ENCODE results near the gene RNASEH2C.
"Not testable (repeated sequence)": the region's sequence is repeated elsewhere in the genome, so short reads cannot be mapped to it uniquely, and the experiment has no call there.

Gene RNASEH2C

DNA sequence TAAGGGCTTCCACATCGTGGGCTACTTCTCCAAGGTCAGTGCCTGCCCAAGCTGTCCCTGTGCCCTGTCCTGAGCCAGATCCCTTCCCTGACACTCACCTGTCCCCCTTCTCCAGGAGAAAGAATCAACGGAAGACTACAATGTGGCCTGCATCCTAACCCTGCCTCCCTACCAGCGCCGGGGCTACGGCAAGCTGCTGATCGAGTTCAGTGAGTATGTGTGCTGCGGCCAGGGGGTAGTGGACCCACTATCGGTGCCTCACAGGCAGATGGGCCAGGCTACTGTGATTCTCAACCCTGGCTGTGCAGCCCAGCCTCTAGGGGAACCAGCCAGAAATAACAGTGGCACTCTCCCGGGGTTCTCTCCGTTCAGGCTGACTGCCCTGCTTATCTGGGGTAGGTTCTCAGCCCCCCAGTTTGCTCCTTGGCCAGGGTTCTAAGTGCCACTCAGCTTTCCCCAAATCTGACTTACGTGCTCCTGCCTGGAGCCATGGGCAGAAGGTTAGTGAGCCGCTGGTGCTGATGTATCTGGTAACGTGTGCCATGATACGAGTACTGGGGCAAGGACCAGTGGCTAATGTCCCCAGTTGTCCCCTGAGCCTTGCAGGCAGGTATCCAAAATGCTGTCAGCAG is 3.7 kb downstream of the RNASEH2C start:
- no peak for DNase-seq

DNA sequence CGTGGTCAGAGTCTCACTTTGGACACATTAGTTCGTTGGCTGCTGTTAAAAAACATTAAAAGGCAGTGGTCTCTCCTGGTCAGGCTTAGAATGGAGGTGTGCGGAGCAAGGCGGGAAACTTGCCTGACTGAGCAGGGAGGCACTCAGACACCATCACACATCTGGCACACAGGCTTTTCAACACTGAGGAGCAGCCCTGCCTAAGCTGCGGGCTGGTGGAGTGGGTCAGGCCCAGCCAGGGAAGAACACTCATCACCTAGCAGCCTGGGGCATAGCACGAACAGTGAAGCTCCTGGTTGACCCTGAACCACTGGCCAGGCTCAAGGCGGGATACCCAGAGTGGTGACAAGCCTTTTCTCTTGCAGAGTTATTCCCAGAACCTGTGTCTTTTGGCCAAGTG is 4.3 kb downstream of the RNASEH2C start:
- DNase-seq: no peak

DNA sequence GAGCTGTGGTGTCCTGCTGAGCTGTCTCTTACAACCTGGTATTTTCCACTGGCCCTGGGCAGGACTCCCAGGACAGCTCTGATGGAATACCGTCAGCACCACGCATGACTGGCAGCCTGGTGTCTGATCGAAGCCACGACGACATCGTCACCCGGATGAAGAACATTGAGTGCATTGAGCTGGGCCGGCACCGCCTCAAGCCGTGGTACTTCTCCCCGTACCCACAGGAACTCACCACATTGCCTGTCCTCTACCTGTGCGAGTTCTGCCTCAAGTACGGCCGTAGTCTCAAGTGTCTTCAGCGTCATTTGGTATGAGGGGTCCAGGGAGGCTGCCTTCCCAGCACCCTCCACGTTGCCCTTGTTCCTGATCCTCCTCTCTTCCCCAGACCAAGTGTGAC is 6.2 kb downstream of the RNASEH2C start:
- no peak for DNase-seq

DNA sequence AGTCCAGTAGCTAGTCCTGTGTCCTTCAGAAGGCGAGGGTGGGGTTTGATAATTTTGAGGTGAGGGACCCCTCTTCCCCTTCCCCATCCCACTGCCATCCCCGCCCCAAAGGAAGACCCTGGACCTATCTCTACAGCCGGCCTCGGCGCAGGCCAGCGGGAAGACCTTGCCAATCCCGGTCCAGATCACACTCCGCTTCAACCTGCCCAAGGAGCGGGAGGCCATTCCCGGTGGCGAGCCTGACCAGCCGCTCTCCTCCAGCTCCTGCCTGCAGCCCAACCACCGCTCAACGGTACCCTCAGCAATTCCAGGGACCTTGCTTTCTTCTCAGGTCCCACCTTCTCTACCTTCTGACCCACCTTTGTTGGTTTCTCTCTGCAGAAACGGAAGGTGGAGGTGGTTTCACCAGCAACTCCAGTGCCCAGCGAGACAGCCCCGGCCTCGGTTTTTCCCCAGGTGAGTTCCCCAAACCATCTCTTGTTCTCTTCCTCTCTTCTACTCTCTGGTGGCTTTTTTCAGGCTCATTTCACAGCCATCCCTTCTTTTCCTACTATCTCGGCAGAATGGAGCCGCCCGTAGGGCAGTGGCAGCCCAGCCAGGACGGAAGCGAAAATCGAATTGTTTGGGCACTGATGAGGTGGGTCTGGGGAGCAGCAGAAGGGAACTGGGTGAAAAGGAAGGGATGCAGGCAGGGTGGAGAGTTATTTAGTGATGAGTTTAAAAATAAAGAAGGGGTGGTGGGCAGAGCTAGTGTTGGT is 7.2 kb downstream of the RNASEH2C start:
- DNase-seq: no peak

DNA sequence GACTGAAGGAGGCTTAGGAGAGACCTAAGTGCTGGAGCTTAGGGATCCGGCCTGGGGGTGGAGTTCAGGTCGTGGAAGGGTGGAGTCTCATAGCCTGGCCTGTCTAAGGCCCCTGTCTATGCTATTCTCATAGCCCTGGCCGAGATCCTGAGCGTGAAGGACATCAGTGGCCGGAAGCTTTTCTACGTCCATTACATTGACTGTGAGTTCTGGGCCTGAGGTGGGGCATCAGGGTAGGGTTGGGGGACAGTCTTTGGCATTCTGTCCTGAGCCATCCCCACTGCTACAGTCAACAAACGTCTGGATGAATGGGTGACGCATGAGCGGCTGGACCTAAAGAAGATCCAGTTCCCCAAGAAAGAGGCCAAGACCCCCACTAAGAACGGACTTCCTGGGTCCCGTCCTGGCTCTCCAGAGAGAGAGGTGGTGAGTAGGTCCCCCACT is 7.9 kb downstream of the RNASEH2C start:
- no peak for DNase-seq

DNA sequence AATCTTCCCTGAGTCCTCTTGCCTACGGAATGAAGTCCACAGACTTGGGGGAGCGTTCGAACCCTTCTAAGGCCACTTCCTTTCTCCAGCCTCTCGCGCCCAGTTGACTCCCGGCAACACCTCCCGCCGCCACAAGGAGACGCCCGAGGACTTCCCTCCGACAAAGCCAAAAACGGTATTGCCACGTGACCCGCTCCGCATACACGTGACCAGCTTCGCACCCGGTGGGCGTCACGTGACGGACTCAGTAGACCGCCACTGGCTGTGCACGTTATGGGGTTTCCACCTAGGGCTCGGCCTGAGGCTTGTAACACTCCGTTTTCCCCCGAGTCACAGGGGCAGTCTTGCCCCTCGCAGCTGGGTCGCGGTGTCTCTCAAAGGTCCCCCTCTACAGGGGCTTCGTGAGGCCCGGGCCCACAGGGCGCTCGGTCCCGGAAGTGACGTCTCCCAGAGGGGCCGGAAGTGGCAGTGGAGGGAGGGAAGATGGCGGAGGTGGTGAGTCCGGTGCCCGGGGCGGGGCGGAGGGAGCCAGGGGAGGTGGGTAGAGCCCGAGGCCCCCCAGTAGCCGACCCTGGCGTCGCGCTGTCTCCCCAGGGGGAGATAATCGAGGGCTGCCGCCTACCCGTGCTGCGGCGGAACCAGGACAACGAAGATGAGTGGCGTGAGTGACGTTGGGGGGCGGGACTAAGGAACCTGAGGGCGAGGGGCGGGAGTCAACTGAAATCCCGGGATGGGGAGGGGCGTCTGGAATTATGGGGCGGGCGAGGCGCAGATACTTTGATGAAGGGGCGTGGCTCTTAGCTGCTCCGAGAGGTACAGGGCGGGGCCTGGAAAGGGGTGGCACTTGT is 8.6 kb downstream of the RNASEH2C start, which contains the start of gene KAT5:
TSS of gene KAT5 (plus strand) at position 468 of the 848 bp plus-strand sequence. CDS start at position 484, 16 bp downstream.
- DNase-seq: peak; percentile 90 to 100

DNA sequence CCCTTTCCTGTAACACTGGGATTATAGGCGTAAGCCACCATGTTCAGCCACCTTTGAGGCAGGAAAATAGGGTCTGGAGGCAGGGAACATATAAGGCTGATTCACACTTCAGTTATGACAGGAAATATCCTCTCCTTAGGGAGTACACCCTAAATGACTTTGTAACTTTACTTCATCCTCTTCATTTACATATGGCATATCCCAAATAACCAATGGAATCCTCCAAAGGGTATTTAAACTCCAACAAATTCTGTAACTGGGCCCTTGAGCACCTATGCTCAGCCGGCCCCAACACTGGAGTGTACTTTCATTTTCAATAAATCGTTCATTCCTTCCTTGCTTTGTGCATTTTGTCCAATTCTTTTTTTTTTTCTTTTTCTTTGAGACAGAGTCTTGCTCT is 10.2 kb downstream of the RNASEH2C start:
- DNase-seq: no peak

DNA sequence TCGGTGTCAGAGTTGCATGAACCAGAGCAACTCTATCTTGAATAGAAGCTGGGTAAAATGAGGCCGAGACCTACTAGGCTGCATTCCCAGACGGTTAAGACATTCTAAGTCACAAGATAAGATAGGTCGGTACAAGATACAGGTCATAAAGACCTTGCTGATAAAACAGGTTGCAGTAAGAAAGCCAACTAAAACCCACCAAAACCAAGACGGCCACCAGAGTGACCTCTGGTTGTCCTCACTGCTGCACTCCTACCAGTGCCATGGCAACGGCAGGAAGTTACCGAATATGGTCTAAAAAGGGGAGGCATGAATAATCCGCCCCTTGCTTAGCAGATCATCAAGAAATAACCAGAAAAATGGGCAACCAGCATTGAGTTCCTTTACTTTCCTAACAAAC is 10.9 kb downstream of the RNASEH2C start:
- no peak for DNase-seq

DNA sequence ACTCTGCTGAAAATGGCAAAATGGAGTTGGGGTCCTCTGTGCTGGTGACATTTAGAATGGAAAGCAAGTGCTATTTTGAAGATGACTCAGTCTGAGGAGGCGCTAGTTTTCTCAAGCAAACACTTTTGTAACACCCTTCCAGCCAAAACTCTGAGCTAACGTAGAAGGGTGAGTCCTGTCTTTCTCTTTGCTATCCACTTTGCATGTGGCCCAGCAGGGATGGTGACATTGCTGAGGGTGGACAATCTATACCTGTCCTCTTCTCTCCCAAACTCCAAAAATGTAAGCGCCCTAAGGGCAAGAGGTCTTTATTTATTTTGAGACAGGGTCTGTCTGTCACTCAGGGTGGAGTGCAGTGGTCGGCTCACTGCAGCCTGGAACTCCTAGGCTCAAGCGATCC is 12.1 kb downstream of the RNASEH2C start:
- no peak for DNase-seq

DNA sequence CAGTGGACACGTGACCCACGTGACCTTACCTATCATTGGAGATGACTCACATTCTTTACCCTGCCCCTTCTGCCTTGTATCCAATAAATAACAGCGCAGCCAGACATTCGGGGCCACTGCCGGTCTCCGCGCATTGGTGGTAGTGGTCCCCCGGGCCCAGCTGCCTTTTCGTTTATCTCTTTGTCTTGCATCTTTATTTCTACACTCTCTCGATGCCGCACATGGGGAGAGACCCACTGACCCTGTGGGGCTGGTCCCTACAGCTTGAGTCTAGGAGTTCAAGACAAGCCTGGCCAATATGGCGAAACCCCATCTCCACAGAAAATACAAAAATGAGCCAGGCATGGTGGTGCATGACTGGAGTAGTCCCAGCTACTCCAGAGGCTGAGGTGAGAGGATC is 13.6 kb downstream of the RNASEH2C start:
- DNase-seq: not testable (repeated sequence)

DNA sequence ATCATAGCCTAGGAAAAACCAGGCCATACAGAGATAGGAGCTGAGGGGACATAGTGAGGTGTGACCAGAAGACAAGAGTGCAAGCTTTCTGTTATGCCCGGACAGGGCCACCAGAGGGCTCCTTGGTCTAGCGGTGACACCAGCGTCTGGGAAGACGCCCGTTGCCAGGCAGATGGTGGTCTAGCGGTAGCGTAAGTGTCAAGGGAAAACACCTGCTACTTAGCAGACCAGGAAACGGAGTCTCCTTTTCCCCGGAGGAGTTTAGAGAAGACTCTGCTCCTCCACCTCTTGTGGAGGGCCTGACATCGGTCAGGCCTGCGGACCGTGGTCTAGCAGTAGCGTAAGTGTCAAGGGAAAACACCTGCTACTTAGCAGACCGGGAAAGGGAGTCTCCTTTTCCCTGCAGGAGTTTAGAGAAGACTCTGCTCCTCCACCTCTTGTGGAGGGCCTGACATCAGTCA is 14.3 kb downstream of the RNASEH2C start:
- DNase-seq: peak in 1 of 2 donors; percentile 39

DNA sequence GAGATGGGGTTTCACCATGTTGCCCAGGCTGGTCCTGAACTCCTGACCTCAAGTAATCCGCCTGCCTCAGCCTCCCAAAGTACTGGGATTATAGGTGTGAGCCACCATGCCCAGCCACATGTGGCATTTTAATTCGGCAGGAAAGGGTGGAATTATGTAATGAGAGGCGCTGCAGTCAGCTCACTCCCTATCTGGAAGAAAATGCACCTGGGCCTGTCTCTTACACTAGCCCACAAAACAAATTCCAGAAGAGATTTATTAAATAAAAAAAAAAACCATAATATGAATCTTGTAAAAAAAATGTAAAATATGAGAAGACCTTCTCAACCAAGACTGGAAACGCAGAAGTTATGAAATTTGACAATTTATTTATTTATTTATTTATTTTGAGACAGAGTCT is 16.8 kb downstream of the RNASEH2C start:
- DNase-seq: no peak

DNA sequence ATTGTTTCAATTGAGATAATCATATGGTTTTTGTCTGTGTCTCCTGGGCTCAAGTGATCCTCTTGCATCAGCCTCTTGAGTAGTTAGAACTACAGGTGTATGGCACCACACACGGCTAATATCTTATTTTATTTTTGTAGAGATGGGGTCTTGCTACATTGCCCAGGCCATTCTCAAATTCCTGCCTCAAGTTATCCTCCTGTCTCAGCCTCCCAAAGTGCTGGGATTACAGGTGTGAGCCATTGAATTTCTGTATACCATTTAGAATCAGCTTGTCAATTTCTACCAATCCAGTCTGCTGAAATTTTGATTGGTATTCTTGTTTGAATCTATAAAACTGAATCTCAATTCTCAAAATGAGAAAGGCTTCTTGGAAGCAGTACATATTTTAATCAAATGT is 18.9 kb downstream of the RNASEH2C start:
- DNase-seq: no peak

DNA sequence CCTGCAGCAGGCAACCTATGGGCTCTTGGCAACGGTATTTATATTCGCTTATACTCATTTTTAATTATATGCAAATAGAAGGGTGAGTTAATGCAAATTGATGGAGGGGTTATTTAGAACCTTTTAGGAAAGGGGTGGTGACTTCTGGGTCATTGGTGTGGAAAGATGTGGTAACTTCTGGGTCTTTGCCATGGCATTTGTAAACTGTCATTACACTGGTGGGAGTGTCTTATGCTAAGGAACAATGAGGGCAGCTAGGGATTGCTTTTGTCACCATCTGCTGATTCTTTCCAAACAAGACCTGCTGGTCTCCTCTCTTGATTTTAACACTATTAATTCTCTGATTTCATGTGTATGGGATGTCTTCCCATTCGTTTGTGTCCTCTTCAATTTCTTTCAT is 20.2 kb downstream of the RNASEH2C start:
- no peak for DNase-seq

DNA sequence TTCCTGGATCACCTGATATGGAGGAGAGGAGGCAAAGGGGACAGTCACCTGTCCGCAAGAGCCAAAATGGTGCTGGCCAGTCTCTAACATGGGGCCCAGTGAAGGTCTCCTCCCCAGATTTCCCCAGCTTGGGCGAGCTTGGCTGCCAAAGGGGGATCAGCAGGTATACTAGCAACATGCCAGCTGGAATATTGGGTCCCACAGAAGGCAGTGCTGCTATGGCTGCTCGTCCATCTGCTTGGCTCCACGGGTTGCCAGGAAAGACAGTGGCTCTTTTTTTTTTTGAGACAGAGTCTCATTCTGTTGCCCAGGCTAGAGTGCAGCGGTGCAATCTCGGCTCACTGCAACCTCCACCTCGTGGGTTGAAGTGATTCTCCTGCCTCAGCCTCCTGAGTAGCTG is 21.3 kb downstream of the RNASEH2C start:
- no peak for DNase-seq

DNA sequence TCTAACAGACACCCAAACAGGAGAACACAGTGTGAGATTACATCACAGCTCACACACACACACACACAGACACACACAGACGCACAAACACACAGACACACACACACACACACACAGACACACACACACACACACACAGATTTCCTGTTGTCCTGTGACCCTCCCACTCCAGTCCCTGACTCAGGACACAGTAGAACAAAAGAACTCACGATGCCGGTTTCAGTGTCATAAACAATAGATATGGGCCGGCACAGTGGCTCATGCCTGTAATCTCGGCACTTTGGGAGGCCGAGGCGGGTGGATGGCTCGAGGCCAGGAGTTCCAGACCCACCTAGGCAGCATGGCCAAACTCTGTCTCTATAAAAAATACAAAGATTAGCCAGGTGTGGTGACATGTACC is 22.4 kb downstream of the RNASEH2C start:
- no peak for DNase-seq

DNA sequence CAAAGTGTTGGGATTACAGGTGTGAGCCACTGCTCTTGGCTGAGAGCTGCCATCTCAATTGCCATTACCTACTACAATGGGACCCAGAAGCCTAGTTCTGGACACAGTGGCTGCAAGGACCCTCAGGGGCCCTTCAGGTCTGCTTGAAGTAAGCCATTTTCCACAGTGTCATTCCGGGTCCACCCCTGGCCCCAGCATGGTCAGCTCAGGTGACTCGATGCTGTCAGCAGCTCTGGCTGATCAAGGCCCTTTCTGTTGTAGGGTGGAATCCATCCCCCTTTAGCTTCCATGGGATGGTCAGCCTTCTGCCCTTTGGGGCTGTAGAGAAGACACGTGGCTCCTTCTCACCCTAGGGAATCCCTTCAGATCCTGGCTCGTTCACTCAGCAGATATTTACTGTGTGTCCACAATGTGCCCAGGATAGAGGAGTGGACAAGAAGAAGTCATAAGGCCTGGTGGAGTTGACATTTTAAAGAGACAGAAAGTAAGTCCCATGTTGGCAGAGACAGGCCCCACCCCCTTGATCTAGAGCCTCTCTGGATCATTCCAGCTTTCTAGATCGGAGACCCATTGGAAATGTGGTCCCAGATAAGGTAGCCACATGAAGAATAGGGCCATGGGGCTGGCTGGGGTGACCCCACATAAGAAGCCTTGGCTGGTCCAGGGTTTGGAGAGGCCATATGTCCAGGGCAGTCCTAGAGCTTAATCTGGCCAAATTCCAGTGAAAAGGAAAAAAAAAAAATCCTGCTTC is 23.6 kb downstream of the RNASEH2C start:
- no peak for DNase-seq

DNA sequence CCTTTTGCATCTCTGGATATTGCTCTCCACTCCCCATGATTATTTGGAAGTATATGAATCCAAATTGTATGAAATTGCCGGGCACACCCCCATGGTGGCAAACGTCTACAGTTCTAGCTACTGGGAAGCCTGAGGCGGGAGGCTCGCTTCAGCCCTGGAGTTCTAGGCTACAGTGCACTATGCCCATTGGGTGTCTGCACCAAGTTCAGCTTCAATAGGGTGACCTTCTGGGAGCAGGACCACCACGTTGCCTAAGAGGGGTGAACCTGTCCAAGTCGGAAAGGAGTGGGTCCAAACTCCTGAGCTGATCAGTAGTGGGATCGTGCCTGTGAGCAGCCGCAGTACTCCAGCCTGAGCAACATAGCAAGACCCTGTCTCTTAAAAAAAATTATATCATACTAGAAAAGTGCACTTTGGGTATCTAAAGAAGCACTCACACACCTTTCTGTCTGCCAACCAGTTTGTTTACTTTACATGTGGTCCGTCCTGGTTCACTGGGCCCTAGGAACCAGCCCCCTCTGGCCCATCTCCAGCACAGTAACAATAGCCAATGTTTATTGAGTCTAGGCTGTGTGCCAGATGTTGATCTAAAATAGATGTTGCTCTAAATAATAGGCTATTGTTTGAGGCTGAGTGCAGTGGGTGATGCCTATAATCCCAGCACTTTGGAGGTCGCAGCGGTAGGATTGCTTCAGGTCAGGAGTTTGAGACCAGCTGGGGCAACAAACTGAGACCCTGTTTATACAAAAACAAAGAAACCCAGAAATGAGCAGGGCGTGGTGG is 24.9 kb downstream of the RNASEH2C start:
- no peak for DNase-seq

DNA sequence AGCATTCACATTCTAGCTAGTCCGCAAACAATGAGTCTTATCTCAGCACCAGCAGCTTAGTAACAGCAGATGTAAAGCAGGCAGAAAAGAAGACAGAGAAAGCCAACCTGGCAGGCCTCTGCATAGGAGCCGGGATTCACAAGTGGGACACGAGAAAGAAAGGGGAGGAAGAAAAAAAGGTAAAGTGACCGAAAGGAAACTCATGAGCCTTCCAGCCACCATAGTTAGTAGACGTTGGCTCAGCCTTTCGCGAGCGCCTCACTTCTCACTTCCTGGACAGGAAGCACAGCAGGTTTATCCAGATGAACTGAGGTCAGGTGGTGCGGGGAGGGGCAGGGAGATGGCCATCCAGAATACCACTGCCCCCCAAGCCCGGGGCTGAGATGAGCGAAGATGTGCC is 28.2 kb downstream of the RNASEH2C start:
- no peak for DNase-seq

DNA sequence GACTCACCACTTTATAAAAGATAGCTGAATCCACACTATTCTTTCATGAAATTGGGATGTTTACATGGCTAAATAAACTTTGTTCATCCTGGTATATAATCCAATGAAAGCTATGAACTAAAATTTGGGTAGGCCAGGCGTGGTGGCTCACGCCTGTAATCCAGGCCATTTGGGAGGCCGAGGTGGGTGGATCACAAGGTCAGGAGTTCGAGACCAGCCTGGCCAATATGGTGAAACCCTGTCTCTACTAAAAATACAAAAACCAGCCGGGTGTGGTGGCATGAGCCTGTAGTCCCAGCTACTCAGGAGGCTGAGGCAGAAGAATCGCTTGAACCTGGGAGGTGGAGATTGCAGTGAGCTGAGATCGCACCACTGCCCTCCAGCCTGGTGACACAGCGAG is 28.8 kb downstream of the RNASEH2C start:
- not testable (repeated sequence) for DNase-seq

DNA sequence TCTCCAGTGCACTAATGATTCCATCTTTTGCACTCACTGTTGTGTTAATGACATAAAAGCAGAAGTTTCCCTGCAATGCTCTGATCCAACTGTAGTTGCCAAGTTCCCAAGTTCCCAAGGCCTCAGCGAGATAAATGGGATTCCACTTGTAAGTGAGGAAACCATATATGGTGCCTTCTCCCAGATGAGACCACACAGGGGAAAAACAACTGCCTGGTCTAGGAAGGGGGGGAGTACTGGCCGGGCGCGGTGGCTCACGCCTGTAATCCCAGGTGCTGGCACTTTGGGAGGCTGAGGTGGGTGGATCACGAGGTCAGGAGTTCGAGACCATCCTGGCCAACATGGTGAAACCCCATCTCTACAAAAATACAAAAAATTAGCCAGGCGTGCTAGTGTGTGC is 34.6 kb downstream of the RNASEH2C start:
- DNase-seq: no peak

DNA sequence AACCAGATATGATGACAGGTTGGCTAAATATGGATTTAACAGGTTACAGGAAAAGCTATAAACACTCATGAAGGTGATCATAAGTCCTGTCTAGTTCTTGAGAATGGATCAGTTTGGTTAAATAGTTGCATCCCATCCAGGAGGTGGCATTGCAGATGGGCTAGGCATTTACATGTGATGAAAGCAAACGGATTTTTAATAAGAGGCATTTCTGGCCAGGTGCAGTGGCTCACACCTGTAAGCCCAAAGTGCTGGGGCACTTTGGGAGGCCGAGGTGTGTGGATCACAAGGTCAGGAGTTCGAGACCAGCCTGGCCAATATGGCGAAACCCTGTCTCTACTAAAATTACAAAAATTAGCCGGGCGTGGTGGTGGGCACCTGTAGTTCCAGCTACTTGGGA is 37.1 kb downstream of the RNASEH2C start:
- not testable (repeated sequence) for DNase-seq

Data from bone marrow (tissue), 2 donors.